H9 (cell line): Measurements from ENCODE around the gene OXTR. TPM values are rescaled to one million over a fixed set of nuclear protein-coding genes. Genes with fewer than 3 reads are reported as not detected.

Source experiments
- DNase-seq: peaks from one replicate; pipeline ENCODE4 v3.0.0-alpha.2; 2017
- H2AFZ ChIP-seq: one replicate; pipeline ENCODE4 v1.6.1; 2013; ENCODE audit warnings: mild to moderate bottlenecking, low read length, control low read depth, moderate library complexity
- H2AK5ac ChIP-seq: 2 replicates; pipeline ENCODE4 v1.6.1; 2013; ENCODE audit warnings: low read length, control low read depth, mixed read lengths; ENCODE audit not compliant: insufficient read length
- H2BK120ac ChIP-seq: one replicate; pipeline ENCODE4 v1.6.1; 2013; ENCODE audit warnings: low read depth, mild to moderate bottlenecking, low read length, control low read depth, inconsistent platforms; ENCODE audit not compliant: poor library complexity, severe bottlenecking
- H2BK12ac ChIP-seq: 2 replicates; pipeline ENCODE4 v1.6.1; 2013; ENCODE audit warnings: low read length, control low read depth, mixed read lengths, low read depth; ENCODE audit not compliant: insufficient read length
- H2BK15ac ChIP-seq: 2 replicates; pipeline ENCODE4 v1.6.1; 2013; ENCODE audit warnings: low read depth, low read length, control low read depth
- H2BK20ac ChIP-seq: one replicate; pipeline ENCODE4 v1.6.1; 2013; ENCODE audit warnings: low read depth, mild to moderate bottlenecking, low read length, control low read depth, inconsistent platforms; ENCODE audit not compliant: poor library complexity, severe bottlenecking
- H2BK5ac ChIP-seq: 2 replicates; pipeline ENCODE4 v1.6.1; 2013; ENCODE audit warnings: low read length, control low read depth, mixed read lengths; ENCODE audit not compliant: insufficient read length
- H3K14ac ChIP-seq: 2 replicates; pipeline ENCODE4 v1.6.1; 2013; ENCODE audit warnings: low read length, control low read depth; ENCODE audit not compliant: insufficient read depth
- H3K18ac ChIP-seq: 2 replicates; pipeline ENCODE4 v1.6.1; 2013; ENCODE audit warnings: low read depth, mild to moderate bottlenecking, mixed read lengths, low read length, control low read depth; ENCODE audit not compliant: insufficient read length
- H3K23ac ChIP-seq: 2 replicates; pipeline ENCODE4 v1.6.1; 2013; ENCODE audit warnings: low read length, control low read depth, mixed read lengths, low read depth; ENCODE audit not compliant: insufficient read length
- H3K23me2 ChIP-seq: 2 replicates; pipeline ENCODE4 v1.6.1; 2013; ENCODE audit warnings: low read depth, mild to moderate bottlenecking, mixed read lengths, low read length, control low read depth; ENCODE audit not compliant: insufficient read length, poor library complexity, severe bottlenecking
- H3K27ac ChIP-seq: 2 replicates; pipeline ENCODE4 v1.5.1; 2013; ENCODE audit warnings: low read length, control low read depth, mixed read lengths, low read depth; ENCODE audit not compliant: insufficient read length
- H3K27me3 ChIP-seq: 2 replicates; pipeline ENCODE4 v1.6.1; 2013; ENCODE audit warnings: low read length, control low read depth, inconsistent platforms; ENCODE audit not compliant: insufficient read depth
- H3K4ac ChIP-seq: 2 replicates; pipeline ENCODE4 v1.6.1; 2013; ENCODE audit warnings: low read depth, mild to moderate bottlenecking, control low read depth, inconsistent platforms, low read length, moderate library complexity
- H3K4me1 ChIP-seq: 2 replicates; pipeline ENCODE4 v1.6.1; 2013; ENCODE audit warnings: low read length, control low read depth, inconsistent platforms; ENCODE audit not compliant: insufficient read depth
- H3K4me2 ChIP-seq: 2 replicates; pipeline ENCODE4 v1.6.1; 2013; ENCODE audit warnings: low read length, control low read depth, mixed read lengths; ENCODE audit not compliant: insufficient read length, insufficient read depth
- H3K56ac ChIP-seq: 2 replicates; pipeline ENCODE4 v1.6.1; 2013; ENCODE audit warnings: low read depth, mild to moderate bottlenecking, mixed read lengths, low read length, control low read depth; ENCODE audit not compliant: insufficient read length
- H3K79me1 ChIP-seq: 2 replicates; pipeline ENCODE4 v1.6.1; 2013; ENCODE audit warnings: low read depth, mild to moderate bottlenecking, moderate library complexity, low read length, control low read depth, inconsistent platforms; ENCODE audit not compliant: insufficient read depth, poor library complexity, severe bottlenecking
- H3K79me2 ChIP-seq: 2 replicates; pipeline ENCODE4 v1.6.1; 2013; ENCODE audit warnings: low read length, control low read depth, inconsistent platforms; ENCODE audit not compliant: insufficient read depth
- H3K9ac ChIP-seq: 2 replicates; pipeline ENCODE4 v1.6.1; 2013; ENCODE audit warnings: low read length, control low read depth, mixed read lengths; ENCODE audit not compliant: insufficient read length; ENCODE audit errors: extremely low read depth
- H3K9me3 ChIP-seq: one replicate; pipeline ENCODE4 v1.6.1; 2013; ENCODE audit warnings: low read depth, low read length, inconsistent platforms; ENCODE audit not compliant: control insufficient read depth
- H3T11ph ChIP-seq: one replicate; pipeline ENCODE4 v1.6.1; 2013; ENCODE audit warnings: mild to moderate bottlenecking, low read length, control low read depth, inconsistent platforms
- H4K20me1 ChIP-seq: one replicate; pipeline ENCODE4 v1.6.1; 2013; ENCODE audit not compliant: control insufficient read depth, insufficient read length, insufficient read depth
- H4K5ac ChIP-seq: 2 replicates; pipeline ENCODE4 v1.6.1; 2013; ENCODE audit warnings: low read depth, mild to moderate bottlenecking, mixed read lengths, low read length, control low read depth; ENCODE audit not compliant: insufficient read length
- H4K8ac ChIP-seq: replicated peaks from 2 replicates; pipeline ENCODE4 v1.6.1; 2013; ENCODE audit warnings: low read length, control low read depth, mixed read lengths, low read depth; ENCODE audit not compliant: insufficient read length
- H4K91ac ChIP-seq: 2 replicates; pipeline ENCODE4 v1.6.1; 2013; ENCODE audit warnings: low read depth, mild to moderate bottlenecking, moderate library complexity, mixed read lengths, low read length, control low read depth; ENCODE audit not compliant: insufficient read length
- H3K27ac Mint-ChIP-seq, 3 experiments: 2 replicates in 2 of 3; 3 replicates in 1 of 3; pipeline ENCODE4 v1.8.0; 2020 to 2021; ENCODE audit warnings: mixed read lengths in 3 of 3, mild to moderate bottlenecking in 1 of 3, moderate library complexity in 1 of 3
- H3K27me3 Mint-ChIP-seq: 2 replicates; pipeline ENCODE4 v1.8.0; 2021; ENCODE audit warnings: low read depth, mild to moderate bottlenecking, moderate library complexity, mixed read lengths
- H3K36me3 Mint-ChIP-seq, 3 experiments: 2 replicates in 2 of 3; 3 replicates in 1 of 3; pipeline ENCODE4 v1.8.0; 2020 to 2021; ENCODE audit warnings: low read depth in 3 of 3, mixed read lengths in 3 of 3; ENCODE audit not compliant: insufficient read depth in 1 of 3
- H3K4me1 Mint-ChIP-seq, 2 experiments: 2 replicates each; pipeline ENCODE4 v1.8.0; 2020; ENCODE audit warnings: mixed read lengths in 2 of 2
- H3K4me3 Mint-ChIP-seq, 2 experiments: 2 replicates in 1 of 2; 3 replicates in 1 of 2; pipeline ENCODE4 v1.8.0; 2020 to 2021; ENCODE audit warnings: mild to moderate bottlenecking in 2 of 2, mixed read lengths in 2 of 2, moderate library complexity in 1 of 2
- H3K9me3 Mint-ChIP-seq, 2 experiments: 2 replicates in 1 of 2; 3 replicates in 1 of 2; pipeline ENCODE4 v1.8.0; 2020; ENCODE audit warnings: mild to moderate bottlenecking in 2 of 2, mixed read lengths in 2 of 2, moderate library complexity in 1 of 2
- CTCF ChIP-seq: fragments of 200-600 bp; sonication (generic); conservative IDR thresholded peaks from 3 replicates; pipeline ENCODE4 v1.8.0; 2021; ENCODE audit warnings: antibody characterized with exemption, mild to moderate bottlenecking
- WGBS: extraction: QIAGEN DNeasy Blood & Tissue Kit; methylation state at CpG from one replicate; pipeline ENCODE4 v1.1.7; 2013; ENCODE audit warnings: missing lambda C conversion rate, low lambda C conversion rate, mixed read lengths; ENCODE audit not compliant: insufficient read length; ENCODE audit errors: extremely low coverage; 5-methylcytosine and 5-hydroxymethylcytosine counted together
- total RNA-seq: library from RNA; stranded (reverse); gene quantifications from 2 replicates; pipeline ENCODE4 v1.2.1, GENCODE V29; 2021

Gene OXTR
- total RNA-seq, 1 experiment from 2014 or later = 1.7 TPM

- Histone ChIP-seq H3K18ac (no peak overlapping the region), H2AFZ (no peak overlapping the region), H3K23me2 (no peaks in the 10 kb centered on the region), H3K4me1 (no peaks in the 10 kb centered on the region), H2BK15ac (no peak overlapping the region), H3K27ac (no peak overlapping the region), H3K79me2 (no peaks in the 10 kb centered on the region), H3K14ac (no peak overlapping the region), H3K27me3 (no peaks in the 10 kb centered on the region), H3T11ph (no peak overlapping the region), H3K4ac (no peak overlapping the region), H2AK5ac (no peak overlapping the region), H4K8ac (no peak overlapping the region), H4K5ac (no peak overlapping the region), H3K79me1 (no peaks in the 10 kb centered on the region), H2BK20ac (no peak overlapping the region), H4K20me1 (no peaks in the 10 kb centered on the region), H3K9ac (no peak overlapping the region), H2BK12ac (no peak overlapping the region), H3K23ac (no peak overlapping the region), H3K9me3 (no peaks in the 10 kb centered on the region), H3K4me2 (no peak overlapping the region), H3K56ac (no peak overlapping the region), H2BK120ac (no peak overlapping the region), H4K91ac (no peak overlapping the region), H2BK5ac (no peak overlapping the region)
- Mint-ChIP-seq H3K9me3 (no peaks in the 10 kb centered on the region; a peak in 2 of 5 replicates), H3K4me3 (no peak overlapping the region), H3K27ac (no peak overlapping the region), H3K36me3 (no peaks in the 10 kb centered on the region), H3K4me1 (peaks cover 14 to 15% of the 10 kb centered on the region in 2 experiments), H3K27me3 (peaks cover 88% of the 10 kb centered on the region)
- no peak for DNase-seq
- WGBS = no CpG with 5 or more reads among the region's 3 CpGs
- no peak for TF ChIP-seq CTCF
These were observed 39.9 kb downstream of the OXTR start for GRCh38 chr3:8729479-8729878.
